ENCODE measurements around the gene GANAB.
A peak's percentile ranks its signal among the peaks of the same experiment; 100 is the strongest.

DNA sequence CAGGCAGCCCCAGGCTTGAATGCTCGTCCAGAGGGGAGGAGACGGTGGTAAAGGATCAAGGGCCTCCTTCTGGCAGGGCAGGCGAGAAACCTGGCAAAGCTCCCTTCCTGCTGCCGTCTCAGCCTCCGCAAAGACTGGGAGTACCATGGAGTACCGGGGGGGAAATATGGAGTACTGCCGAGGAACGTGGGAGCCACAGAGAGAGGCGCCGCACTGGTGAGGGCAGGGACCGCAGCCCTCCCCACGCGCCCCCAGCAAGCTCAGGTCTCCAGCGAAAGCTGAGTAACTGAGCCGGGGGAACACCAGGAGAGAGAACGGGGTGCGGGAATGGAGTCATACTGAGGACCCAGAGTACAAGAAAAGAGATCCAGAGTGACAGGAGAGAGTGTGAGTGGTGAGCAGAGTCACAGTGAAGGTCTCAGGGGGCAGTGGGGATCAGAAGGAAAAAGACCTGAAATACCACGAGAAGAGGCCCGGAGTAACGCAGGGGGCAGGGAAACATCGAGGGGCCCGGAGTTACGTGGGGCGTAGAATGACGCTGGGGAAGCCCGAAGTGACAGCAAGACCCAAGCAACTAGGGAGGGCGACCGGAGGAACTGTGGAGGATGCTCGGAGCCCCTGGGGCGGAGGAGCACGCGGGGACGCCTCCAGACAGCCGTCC, 34.6 kb downstream of the GANAB start:
- TF ChIP-seq POLR2A (IDR thresholded peaks at IDR 0.05), result no peak
- peak in 1 of 3 experiments; percentile 4 for TF ChIP-seq CTCF (IDR thresholded peaks at IDR 0.05)

Measured in testis (tissue), 2 donors.